Lower leg skin (tissue), 4 donors: ENCODE results near the gene SLX4IP. TPM values are rescaled to one million over a fixed set of nuclear protein-coding genes. Genes with fewer than 3 reads are reported as not detected.

Source experiments
- DNase-seq, 2 donors: peaks; one replicate each; pipeline ENCODE4 v3.0.0-alpha.2; 2019; ENCODE audit warnings: low spot score in 2 of 2
- H3K4me3 ChIP-seq: fragments of 200-600 bp; sonication (generic); 2 replicates; pipeline ENCODE4 v1.5.1; 2017; ENCODE audit warnings: mild to moderate bottlenecking, low read depth; ENCODE audit not compliant: poor library complexity, severe bottlenecking
- CTCF ChIP-seq, 3 donors: fragments of 450-650 bp; IDR thresholded peaks; one replicate each; pipeline ENCODE4 v1.5.1; 2016; ENCODE audit warnings: antibody characterized with exemption in 3 of 3, mild to moderate bottlenecking in 3 of 3, moderate library complexity in 2 of 3
- POLR2A ChIP-seq, 2 donors: fragments of 450-650 bp; IDR thresholded peaks; one replicate each; pipeline ENCODE4 v1.6.1; 2016 to 2017; ENCODE audit warnings: antibody characterized with exemption in 2 of 2, mild to moderate bottlenecking in 1 of 2, moderate library complexity in 1 of 2
- WGBS, 2 donors: methylation state at CpG; one replicate each; pipeline ENCODE4 v1.1.5; 2018; 5-methylcytosine and 5-hydroxymethylcytosine counted together
- intact Hi-C: fragments of 100-400 bp; cut with DNase I; formaldehyde crosslinking; loops from one replicate; pipeline ENCODE4 v1.15.0; 2023; ENCODE audit warnings: low total_unique reads
- total RNA-seq, 4 donors: library from RNA; depleted of rRNA; stranded (reverse); fragments of >200 nt; gene quantifications; one replicate each; pipeline ENCODE4 v1.1.0, GENCODE V29; 2016

The SLX4IP gene
- total RNA-seq, 4 donors from 2014 or later, result 3.0 to 4.0 (median 3.7) TPM

GRCh38 chr20:10489853-10490252 lies 54.7 kb downstream of the SLX4IP start:
- no peak overlapping the region for H3K4me3 ChIP-seq
- TF ChIP-seq POLR2A (IDR thresholded peaks at IDR 0.05) (no peak), CTCF (IDR thresholded peaks at IDR 0.05) (no peak)
- 73 to 82% methylated on average over 1 of the region's 1 CpG for WGBS, 2 donors
- intact Hi-C loops, result no loop called here
- no peak for DNase-seq

GRCh38 chr20:10490257-10490656 lies 55.2 kb downstream of the SLX4IP start:
- WGBS, 2 donors, result 89 to 95% methylated on average over 2 of the region's 2 CpGs
- intact Hi-C loops, result no loop called here

GRCh38 chr20:10490706-10491105 lies 55.6 kb downstream of the SLX4IP start:
- TF ChIP-seq POLR2A (IDR thresholded peaks at IDR 0.05) (no peak), CTCF (IDR thresholded peaks at IDR 0.05) (no peak)
- 45 to 48% methylated on average over 1 of the region's 1 CpG for WGBS, 2 donors
- H3K4me3 ChIP-seq, result no peak overlapping the region
- DNase-seq, result no peak
- intact Hi-C loops, result no loop called here

More at GRCh38 chr20:10490257-10490656, 55.2 kb downstream of the SLX4IP start:
- H3K4me3 ChIP-seq, result no peak overlapping the region
- DNase-seq, result no peak
- no peak for TF ChIP-seq CTCF (IDR thresholded peaks at IDR 0.05)
- no peak for TF ChIP-seq POLR2A (IDR thresholded peaks at IDR 0.05)

- intact Hi-C loops, result no loop called here
- no peak for DNase-seq
- no peak for TF ChIP-seq CTCF (IDR thresholded peaks at IDR 0.05)
- WGBS, 2 donors, result 82 to 94% methylated on average over 2 of the region's 2 CpGs
- H3K4me3 ChIP-seq, result no peak overlapping the region
Measured at GRCh38 chr20:10492065-10492464, 57.0 kb downstream of the SLX4IP start.

- H3K4me3 ChIP-seq, result no peak overlapping the region
- DNase-seq, result no peak
- 95 to 99% methylated on average over 2 of the region's 2 CpGs for WGBS, 2 donors
- TF ChIP-seq POLR2A (IDR thresholded peaks at IDR 0.05), result no peak
- TF ChIP-seq CTCF (IDR thresholded peaks at IDR 0.05), result no peak
- intact Hi-C loops, result no loop called here
Measured at GRCh38 chr20:10492844-10493243, 57.7 kb downstream of the SLX4IP start.

GRCh38 chr20:10495173-10495572 lies 60.1 kb downstream of the SLX4IP start:
- intact Hi-C loops, result no loop called here
- WGBS, 2 donors, result 75 to 82% methylated on average over 2 of the region's 2 CpGs
- TF ChIP-seq CTCF (IDR thresholded peaks at IDR 0.05), result no peak
- TF ChIP-seq POLR2A (IDR thresholded peaks at IDR 0.05), result no peak
- no peak overlapping the region for H3K4me3 ChIP-seq
- DNase-seq, result no peak
